ENCODE measurements around the gene CA11. TPM values are rescaled to one million over a fixed set of nuclear protein-coding genes. Genes with fewer than 3 reads are reported as not detected.
"Not testable (repeated sequence)": the region's sequence is repeated elsewhere in the genome, so short reads cannot be mapped to it uniquely, and the experiment has no call there.

The CA11 gene
- 10 to 100 TPM; 11.2 to 11.3 TPM for total RNA-seq

DNA sequence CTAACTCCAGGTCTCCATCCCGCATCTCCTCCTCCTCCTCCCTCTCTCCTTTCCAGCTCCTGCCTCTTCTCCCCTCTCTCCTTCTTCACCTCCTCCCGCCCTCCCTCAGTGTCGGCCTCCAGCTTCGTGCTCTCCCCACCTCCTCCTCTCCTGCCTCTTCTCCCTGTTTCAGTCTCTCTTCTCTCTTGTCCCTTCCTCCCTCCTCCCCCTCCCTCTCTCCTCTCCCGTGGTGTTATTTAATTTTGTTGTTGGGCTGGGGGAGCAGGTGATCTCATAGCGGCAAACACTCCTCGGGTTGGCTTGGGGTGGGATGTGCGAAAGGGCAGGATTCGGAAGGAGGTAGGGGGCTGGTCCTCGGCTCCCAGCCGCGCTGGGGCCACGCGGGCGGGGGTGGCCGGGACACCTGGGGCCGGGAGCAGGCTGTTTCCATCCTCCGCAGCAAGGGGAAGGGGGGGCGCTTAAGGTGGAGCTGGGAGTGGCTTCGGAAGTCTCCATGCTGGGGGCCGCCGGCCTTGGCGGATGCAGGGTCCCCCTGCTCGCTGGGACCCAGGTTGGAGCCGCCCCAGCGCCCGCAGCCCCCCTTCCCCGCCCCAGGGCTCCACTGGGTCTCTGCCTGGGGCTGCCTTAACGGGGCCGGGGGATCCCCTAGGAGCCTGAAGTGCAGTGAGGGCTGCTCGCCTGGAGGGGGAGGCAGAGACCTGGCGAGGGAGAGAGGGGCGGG is at the start of gene CA11:
Gene CA11, minus strand, starts transcription at position 187 of the 721 bp plus-strand sequence. CDS start 555 bp downstream, outside the sequence.
- CTCF ChIA-PET, result interaction anchor here (0.9 to 1.8 kb wide), 9 partner anchors 10 to 469 kb away, joined by 3 to 12 read pairs (median 5); partner anchors contain the start of genes DBP, LIN7B and RUVBL2
- POLR2A ChIA-PET, result interaction anchor here (0.5 to 1.7 kb wide), 4 partner anchors 12 to 143 kb away, joined by 4 to 10 read pairs (median 4); no protein-coding TSS in a partner anchor

DNA sequence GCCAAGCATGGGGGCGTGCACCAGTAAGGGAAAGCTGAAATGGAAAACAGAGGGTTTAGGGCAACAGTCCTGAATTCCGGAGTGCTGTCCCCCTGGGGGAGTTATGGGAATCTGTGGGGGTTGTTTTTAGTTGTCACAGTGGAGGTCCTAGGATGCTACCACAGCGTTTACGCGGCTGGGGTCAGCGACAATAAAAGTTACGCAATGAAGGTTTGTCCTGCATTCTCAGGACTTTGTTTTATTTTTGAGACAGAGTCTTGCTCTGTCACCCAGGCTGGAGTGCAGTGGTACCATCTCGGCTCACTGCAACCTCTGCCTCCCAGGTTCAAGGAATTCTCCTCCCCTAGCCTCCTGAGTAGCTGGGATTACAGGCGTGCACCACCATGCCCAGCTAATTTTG is 47.6 kb upstream of the CA11 start:
- CTCF ChIA-PET, result interaction anchor here (0.7 kb wide), 1 partner anchor 27 kb away, joined by 3 read pairs; no protein-coding TSS in a partner anchor
- POLR2A ChIA-PET, result not testable (repeated sequence)

GRCh38 chr19:48689449-48689848 is 43.5 kb upstream of the CA11 start:
- CTCF ChIA-PET, result interaction anchor here (0.5 kb wide), 1 partner anchor 416 kb away, joined by 3 read pairs; no protein-coding TSS in a partner anchor

GRCh38 chr19:48687776-48688175 is 41.8 kb upstream of the CA11 start:
- POLR2A ChIA-PET, result no interaction called here

More at GRCh38 chr19:48689449-48689848, 43.5 kb upstream of the CA11 start:
- POLR2A ChIA-PET, result no interaction called here

DNA sequence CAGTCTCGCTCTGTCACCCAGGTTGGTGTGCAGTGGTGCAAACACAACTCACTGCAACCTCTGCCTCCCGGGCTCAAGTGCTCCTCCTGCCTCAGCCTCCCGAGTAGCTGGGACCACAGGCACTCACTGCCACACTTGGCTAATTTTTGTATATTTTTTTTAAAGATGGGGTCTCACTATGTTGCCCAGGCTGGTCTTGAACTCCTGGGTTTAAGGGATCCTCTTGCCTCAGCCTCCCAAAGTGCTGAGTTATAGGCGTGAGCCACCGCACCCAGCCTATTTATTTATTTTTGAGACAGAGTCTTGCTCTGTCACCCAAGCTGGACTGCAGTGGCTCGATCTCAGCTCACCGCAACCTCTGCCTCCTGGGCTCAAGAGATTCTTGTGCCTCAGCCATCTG is 40.6 kb upstream of the CA11 start:
- CTCF ChIA-PET, result not testable (repeated sequence)

More at GRCh38 chr19:48687776-48688175, 41.8 kb upstream of the CA11 start:
- CTCF ChIA-PET, result interaction anchor here (0.9 kb wide), 1 partner anchor 284 kb away, joined by 3 read pairs; no protein-coding TSS in a partner anchor

GRCh38 chr19:48686088-48686487 is 40.1 kb upstream of the CA11 start:
- POLR2A ChIA-PET, result no interaction called here
- CTCF ChIA-PET, result no interaction called here

More for the DNA sequence above, 40.6 kb upstream of the CA11 start:
- POLR2A ChIA-PET, result not testable (repeated sequence)

GRCh38 chr19:48685583-48685982 is 39.6 kb upstream of the CA11 start:
- ChIA-PET POLR2A (no interaction called here), CTCF (no interaction called here)

DNA sequence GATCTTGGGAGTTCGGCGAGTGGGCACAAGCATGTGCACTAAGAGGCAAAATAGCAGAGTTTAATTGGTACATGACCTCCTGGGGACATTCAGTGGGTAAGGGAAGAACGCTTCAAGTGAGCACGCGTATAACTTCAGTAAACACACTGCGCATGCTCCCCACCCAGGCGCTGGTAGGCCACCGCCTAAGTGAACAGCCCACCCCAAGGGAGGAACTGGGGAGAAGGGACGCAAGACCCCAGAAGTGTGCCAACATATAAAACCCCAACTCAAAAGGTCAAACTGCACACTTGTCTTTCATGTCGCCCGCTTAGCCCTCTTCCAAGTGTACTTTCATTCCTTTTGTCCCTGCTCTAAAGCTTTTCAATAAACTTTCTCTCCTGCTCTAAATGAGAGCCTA is 37.4 kb upstream of the CA11 start:
- POLR2A ChIA-PET, result no interaction called here
- CTCF ChIA-PET, result no interaction called here

DNA sequence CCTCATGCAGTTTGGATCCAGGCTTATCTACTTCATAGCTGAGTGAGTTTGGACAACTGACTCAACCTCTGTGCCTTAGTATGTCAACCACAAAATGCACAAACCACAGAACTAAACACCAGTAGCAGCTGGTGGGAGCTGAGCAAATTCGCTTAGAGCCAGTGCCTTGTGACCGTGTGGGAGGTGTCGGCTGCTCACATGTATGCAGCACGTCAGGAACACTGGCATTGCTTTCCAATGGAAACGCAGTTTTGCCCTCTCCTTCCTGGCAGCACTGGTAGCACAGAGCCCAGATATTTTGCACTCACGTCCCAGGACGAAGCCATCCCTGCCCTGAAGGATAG is 35.1 kb upstream of the CA11 start:
- POLR2A ChIA-PET, result no interaction called here
- CTCF ChIA-PET, result no interaction called here

GRCh38 chr19:48680436-48681126 is 34.6 kb upstream of the CA11 start:
- ChIA-PET CTCF (no interaction called here), POLR2A (no interaction called here)

DNA sequence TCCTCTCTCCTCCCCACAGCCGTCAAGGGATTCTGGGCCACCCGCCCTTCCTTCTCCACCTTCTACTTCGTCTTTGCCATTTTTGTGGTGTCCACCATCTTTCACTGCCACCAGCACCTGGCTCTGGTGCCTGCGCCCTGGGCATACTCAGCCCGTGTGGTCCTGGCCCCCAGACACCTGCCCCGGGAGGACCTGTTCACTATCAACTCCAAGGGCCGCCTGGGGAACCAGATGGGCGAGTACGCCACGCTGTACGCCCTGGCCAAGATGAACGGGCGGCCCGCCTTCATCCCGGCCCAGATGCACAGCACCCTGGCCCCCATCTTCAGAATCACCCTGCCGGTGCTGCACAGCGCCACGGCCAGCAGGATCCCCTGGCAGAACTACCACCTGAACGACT is 34.0 kb upstream of the CA11 start:
- CTCF ChIA-PET, POLR2A ChIA-PET: not testable (repeated sequence)

DNA sequence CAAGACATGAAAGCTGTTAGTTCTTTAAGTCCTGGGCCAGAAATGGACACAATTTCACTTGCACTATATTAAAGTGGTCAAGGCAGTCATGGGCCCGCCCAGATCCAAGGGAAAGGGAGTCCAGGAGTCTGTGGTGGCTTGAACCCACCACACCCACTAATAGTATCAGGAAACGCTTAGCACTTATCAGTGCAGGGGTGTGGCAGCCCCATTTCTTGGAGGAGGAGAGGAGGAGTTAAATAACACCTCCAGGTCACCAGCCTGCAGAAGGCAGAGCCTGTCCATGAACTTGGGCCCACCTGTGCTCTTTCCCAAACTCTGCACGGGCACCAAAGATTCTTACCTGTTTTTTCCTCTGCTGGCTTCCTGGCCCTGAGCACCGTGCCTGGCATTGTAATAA is 32.2 kb upstream of the CA11 start:
- CTCF ChIA-PET, result interaction anchor here (0.9 kb wide), 1 partner anchor 32 kb away, joined by 3 read pairs; the partner anchor contains the start of gene CA11
- POLR2A ChIA-PET, result interaction anchor here (0.6 kb wide), 1 partner anchor 69 kb away, joined by 3 read pairs; no protein-coding TSS in a partner anchor

DNA sequence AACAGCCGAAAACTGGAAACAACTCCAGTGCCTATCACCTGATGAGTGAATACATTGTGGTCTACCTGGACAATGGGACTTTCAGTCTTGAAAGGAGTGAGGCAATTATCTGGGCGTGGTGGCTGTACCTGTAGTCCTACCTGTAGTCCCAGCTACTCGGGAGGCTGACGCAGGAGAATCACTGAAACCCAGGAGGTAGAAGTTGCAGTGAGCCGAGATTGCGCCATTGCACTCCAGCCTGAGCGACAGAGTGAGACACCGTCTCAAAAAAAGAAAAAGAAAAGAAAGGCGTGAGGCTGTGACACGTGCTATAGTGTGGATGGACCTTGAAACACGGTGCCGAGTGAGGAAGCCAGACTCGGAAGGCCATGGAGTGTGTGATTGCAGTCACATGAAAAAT is 30.9 kb upstream of the CA11 start:
- POLR2A ChIA-PET, result no interaction called here
- CTCF ChIA-PET, result no interaction called here

- ChIA-PET CTCF (no interaction called here), POLR2A (no interaction called here)
Observed at GRCh38 chr19:48676487-48676886, 30.5 kb upstream of the CA11 start.

DNA sequence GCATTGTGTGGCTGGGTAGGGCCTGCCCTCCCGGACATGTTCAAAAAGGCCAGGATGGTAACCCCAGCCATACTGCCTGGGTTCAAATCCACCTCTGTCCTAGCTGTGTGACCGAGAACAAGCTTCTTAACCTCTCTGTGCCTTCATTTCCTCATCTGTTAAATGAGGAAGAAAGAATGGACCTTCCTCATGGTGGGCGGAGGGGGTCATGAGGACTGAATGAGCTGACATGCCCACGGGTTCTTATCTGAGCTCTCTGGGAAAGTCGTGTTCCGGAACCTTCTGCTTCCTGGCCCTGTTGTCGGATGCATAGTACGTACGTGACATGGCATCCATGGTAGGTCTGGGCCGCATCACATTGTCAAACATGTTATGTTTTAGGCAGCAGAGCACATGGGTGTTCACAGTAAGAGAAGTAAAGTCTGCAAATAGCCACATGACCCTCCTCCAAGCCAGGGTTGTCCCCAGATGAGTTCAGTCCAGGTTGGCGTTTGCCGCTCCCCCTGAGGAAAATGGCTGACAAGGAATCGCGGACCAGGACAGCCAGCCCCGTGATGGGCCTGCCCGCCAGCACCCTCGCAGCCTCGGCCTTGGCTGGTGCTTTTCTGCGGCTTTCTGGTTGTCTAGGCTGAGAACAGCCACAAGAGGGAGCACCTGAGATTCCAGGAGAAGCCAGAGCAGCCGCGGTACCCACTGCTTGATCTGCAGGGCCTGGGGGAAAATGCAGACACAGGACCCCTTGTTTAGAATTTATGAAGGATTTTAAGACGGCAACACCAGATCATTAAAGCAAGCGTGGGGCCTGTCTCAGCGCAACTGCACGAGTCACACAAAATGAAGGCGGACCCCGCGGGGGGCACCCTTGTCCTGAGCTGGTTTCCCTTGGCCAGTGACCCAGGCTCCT is 29.2 kb upstream of the CA11 start:
- ChIA-PET POLR2A (no interaction called here), CTCF (interaction anchor here (0.6 to 3.0 kb wide), 9 partner anchors 21 to 295 kb away, joined by 3 to 12 read pairs (median 3); partner anchors contain the start of genes CA11 and FUT2)

DNA sequence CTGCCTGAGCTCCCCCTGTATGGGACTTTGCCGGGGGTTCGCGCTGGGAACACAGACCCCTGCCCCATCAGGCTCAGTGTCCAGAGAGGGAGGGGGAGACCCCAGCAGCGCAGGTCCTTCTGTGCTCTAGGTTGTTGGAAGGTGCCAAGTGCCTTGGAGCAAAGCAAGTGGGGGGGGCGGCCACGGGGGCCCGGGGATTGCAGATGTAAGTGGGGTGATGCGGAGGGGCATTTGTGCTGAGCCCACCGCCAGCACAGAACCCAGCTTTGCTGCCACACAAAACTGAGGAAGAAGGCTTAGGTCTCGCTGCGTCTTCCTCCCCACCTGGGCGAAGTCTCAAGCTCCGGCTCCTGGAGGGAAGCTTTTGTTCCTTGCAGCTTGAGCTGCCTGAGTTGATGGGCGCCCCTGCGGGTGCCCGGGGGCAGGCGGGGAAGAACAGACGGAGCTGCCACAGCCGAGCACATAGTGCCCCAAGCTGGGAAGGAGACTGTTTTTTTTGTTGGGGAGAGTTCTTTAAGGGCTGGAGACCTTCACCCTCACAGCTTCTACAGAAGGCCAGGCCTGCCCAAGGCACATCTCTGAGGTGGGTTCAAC is 28.3 kb upstream of the CA11 start:
- CTCF ChIA-PET, result interaction anchor here (0.7 to 3.0 kb wide), 9 partner anchors 9 to 389 kb away, joined by 3 to 12 read pairs (median 3); partner anchors contain the start of gene CA11
- POLR2A ChIA-PET, result no interaction called here

DNA sequence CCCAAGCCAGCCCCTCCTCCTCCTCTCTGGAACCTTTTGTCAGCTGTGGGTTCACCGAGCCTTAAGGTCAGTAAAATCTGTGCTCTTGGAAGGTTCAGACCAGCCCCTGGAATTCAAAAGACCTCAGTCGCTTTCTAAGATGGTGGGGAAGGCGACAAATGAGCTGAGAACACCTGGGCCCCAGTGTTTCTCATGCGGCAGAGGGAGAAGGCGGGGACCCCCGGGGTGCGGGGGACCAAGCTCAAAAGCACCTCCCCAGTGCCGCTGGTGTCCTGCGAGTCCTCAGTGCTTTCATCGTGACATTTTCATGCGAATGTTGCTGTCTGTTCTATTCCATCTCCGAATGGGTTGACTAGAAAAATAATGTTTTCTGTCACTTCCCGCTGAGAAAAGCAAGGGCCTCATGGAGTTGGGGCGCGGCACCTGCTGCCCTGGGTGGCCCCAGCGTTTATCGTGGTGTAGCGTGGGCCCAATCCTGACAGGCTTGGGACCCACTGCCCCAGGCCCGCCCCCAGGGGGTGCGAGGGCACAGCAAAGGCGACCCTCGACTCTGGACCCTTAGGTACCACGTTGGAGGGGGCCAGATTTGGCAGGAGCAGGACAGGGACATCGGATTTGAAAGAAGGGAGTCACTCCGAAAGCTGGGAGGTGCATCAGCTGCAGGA is 27.6 kb upstream of the CA11 start:
- CTCF ChIA-PET, result interaction anchor here (0.7 to 3.0 kb wide), 4 partner anchors 8 to 388 kb away, joined by 3 to 12 read pairs (median 3); partner anchors contain the start of gene CA11
- POLR2A ChIA-PET, result no interaction called here

DNA sequence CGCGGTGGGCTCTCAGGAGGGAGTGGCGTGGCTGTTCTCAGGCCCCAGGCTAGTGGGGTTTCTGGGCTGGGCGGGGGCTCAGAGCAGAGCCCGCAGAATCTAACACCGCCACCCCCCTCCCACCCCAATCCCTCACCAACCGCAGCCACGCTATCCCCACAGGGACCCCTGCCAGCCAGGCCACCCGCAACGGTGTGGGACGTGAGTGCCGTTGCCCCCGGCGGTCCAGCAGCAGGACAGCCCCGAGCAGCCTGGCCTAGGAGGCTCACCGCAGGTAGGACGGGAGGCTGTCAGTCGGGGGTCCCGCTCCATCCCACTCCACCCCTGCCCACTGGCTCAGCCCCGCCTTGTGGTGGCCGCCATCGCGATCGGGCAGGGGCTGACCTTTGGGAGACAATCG is 27.0 kb upstream of the CA11 start, which contains the start of gene NTN5:
Gene NTN5, minus strand, starts transcription at position 24 of the 400 bp plus-strand sequence. CDS start 2,031 bp downstream, outside the sequence.
- CTCF ChIA-PET, result no interaction called here
- POLR2A ChIA-PET, result no interaction called here

Measured in activated CD8-positive, alpha-beta memory T cell treated with anti-CD3 and anti-CD28 coated beads for 36 hours (primary cell).